ENCODE results near the gene NOX1. TPM values are rescaled to one million over a fixed set of nuclear protein-coding genes. Genes with fewer than 3 reads are reported as not detected.
"Not testable (repeated sequence)": the region's sequence is repeated elsewhere in the genome, so short reads cannot be mapped to it uniquely, and the experiment has no call there.

Gene NOX1
- total RNA-seq, 4 donors from 2014 or later: 0.31 TPM; not detected in 3

DNA sequence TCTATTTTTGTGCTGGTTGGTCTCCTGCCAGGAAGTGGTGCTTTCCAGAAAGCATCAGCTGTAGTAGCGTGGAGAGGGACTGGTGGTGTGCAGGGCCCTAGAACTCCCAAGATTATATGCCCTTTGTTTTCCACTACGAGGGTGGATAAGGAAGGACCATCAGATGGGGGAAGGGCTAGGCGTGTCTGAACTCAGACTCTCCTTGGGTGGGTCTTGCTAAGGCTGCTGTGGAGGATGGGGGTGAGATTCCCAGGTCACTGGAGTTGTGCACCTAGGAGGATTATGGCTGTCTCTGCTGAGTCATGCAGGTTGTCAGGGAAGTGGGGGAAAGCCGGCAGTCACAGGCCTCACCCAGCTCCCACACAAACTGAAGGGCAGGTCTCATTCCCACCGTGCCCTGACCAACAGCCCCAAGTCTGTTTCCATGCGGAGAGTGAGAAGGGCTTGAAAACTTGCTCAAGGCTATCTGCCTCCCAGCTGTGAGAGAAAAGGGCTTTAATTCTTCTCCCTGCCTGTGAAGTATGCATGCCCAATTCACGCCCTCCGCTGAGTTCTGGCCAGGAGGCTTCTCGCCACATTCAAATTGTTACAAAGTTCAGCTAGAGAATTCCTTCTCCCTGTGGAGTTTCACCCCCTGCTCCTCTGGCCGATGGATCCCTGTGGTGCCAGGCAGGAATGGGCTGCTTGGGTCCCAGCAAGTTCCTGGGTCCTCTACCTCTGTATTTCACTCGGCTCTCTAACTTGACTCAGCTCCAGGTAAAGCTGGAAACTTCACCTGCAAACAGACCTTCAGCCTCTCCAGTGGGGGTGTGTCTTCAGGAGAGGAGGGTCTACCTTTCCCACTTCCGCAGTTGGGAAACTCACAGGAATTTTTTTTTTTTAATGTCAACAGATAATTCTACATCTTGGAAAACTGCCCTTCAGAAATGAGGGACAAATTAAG is 61.7 kb downstream of the NOX1 start:
- 20 to 37% methylated on average over 1 to 3 of the region's 12 CpGs for WGBS, 2 donors (ENCODE audit: low coverage in 1 of 2)
- H3K4me3 ChIP-seq: no peak overlapping the region
- ATAC-seq: no peak
- H3K4me1 ChIP-seq: no peaks in the 10 kb centered on the region
- H3K27me3 ChIP-seq: peaks cover 15% of the 10 kb centered on the region
- no peaks in the 10 kb centered on the region for H3K36me3 ChIP-seq
- H3K9me3 ChIP-seq: no peaks in the 10 kb centered on the region
- H3K27ac ChIP-seq: no peak overlapping the region
- TF ChIP-seq CTCF (IDR thresholded peaks at IDR 0.05) (no peak), POLR2AphosphoS5 (IDR thresholded peaks at IDR 0.05) (no peak), EP300 (IDR thresholded peaks at IDR 0.05) (no peak), POLR2A (IDR thresholded peaks at IDR 0.05) (no peak)

DNA sequence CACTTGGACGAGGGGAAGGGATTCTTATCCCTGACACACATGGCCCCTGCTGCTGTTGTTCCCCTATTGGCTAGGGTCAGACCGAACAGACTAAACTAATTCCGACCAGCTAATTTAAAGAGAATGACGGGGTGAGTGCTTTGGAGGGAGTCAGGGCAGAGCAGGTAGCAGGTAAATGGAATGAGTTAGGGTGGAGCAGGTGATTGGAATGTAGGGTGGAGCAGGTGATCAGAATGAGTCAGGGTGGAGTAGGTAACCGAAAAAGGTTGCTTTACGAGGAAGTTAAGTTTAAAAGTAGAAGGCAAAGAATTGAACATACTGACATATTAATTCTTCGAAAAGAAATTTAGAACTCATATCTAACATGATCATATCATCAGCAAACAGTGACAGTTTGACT is 65.9 kb downstream of the NOX1 start:
- peaks cover 10% of the 10 kb centered on the region for H3K27me3 ChIP-seq
- WGBS, 2 donors (ENCODE audit: low coverage in 1 of 2): 90 to 100% methylated on average over 4 to 5 of the region's 7 CpGs
- not testable (repeated sequence) for H3K4me1 ChIP-seq, H3K9me3 ChIP-seq, H3K27ac ChIP-seq, ATAC-seq, H3K36me3 ChIP-seq, H3K4me3 ChIP-seq

DNA sequence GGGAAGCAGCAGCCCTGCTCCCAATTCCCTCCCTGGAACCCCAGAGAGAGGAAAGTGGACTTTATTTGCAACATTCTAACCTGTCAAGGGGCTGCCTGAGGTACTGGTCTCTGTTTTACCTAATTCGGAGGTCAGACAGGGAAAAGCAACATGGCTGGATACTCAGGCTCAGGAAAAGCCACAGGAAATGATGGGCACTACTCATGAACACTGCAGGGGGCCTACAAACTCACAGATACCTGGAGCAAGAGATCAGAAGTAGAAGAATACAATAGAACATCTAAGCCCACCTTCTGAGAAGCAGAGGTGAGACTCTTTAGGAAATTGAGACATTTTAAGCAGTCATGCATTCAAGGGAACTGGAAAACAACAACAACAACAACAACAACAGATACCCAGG is 69.4 kb downstream of the NOX1 start:
- Histone ChIP-seq H3K36me3 (no peaks in the 10 kb centered on the region), H3K27me3 (no peaks in the 10 kb centered on the region), H3K27ac (no peak overlapping the region), H3K4me3 (no peak overlapping the region), H3K9me3 (no peaks in the 10 kb centered on the region), H3K4me1 (no peaks in the 10 kb centered on the region)
- 40% methylated on average over 1 of the region's 1 CpG; no CpG with 5 or more reads in 1 of the 2 donors for WGBS, 2 donors (ENCODE audit: low coverage in 1 of 2)
- ATAC-seq: no peak
- TF ChIP-seq POLR2AphosphoS5 (IDR thresholded peaks at IDR 0.05) (no peak), POLR2A (IDR thresholded peaks at IDR 0.05) (no peak), CTCF (IDR thresholded peaks at IDR 0.05) (no peak), EP300 (IDR thresholded peaks at IDR 0.05) (no peak)

DNA sequence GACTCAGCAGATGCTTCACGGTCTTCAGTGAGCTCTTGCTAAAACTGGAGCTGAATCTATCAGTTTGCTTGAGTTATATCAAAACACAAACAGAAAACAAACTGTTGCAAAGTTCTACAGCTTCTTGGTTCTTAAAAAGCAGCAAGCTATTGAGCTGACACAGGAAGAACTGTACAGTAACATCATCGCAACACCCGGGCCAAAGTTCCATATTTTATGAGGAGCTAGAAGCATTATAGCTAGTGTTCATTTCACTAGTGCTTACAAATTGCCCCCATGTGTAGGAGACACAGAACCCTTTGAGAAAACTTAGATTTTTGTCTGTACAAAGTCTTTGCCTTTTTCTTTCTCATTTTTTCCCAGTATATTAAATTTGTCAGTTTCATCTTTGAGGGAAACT is 71.3 kb downstream of the NOX1 start:
- H3K27ac ChIP-seq: no peak overlapping the region
- H3K9me3 ChIP-seq: no peaks in the 10 kb centered on the region
- H3K27me3 ChIP-seq: no peaks in the 10 kb centered on the region
- WGBS, 2 donors (ENCODE audit: low coverage in 1 of 2): 71 to 77% methylated on average over 3 of the region's 3 CpGs
- no peaks in the 10 kb centered on the region for H3K36me3 ChIP-seq
- H3K4me3 ChIP-seq: no peak overlapping the region
- no peak for TF ChIP-seq CTCF (IDR thresholded peaks at IDR 0.05)
- TF ChIP-seq EP300 (IDR thresholded peaks at IDR 0.05): no peak
- no peak for TF ChIP-seq POLR2A (IDR thresholded peaks at IDR 0.05)
- TF ChIP-seq POLR2AphosphoS5 (IDR thresholded peaks at IDR 0.05): no peak
- no peaks in the 10 kb centered on the region for H3K4me1 ChIP-seq
- ATAC-seq: no peak

DNA sequence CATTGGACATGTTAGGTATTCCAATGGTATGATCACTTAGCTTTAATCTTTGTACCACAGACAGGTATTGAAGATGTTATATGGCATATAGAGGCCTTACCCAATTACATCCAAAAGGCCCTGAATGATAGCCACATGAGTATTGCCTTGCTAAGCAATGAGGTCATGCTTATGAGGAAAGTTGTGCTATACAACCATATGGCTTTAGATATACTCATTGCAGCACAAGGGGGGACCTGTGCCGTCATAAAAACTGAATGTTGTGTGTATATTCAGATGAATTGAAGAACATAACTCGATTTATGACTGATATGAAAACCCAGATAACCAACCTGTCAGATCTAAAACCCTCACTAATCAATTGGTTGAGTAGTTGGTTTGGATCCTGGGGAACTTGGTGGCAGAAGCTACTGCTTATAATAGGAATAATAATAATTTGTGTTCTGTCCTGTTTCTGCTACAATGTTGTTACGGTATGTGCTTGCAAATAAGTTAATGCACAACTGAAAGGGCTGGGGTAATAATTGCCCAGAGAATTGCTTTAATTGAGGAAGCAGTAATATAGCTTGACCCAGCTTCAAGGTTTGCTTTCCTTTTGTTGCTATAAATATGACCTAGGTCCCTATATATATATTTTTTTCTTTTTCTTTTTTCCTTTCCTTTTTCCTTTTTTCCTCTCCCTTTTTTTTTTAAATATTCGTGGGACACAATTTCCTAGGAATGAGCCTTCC is 75.5 kb downstream of the NOX1 start:
- TF ChIP-seq POLR2A (IDR thresholded peaks at IDR 0.05): no peak
- TF ChIP-seq CTCF (IDR thresholded peaks at IDR 0.05): no peak
- no peak for TF ChIP-seq EP300 (IDR thresholded peaks at IDR 0.05)
- TF ChIP-seq POLR2AphosphoS5 (IDR thresholded peaks at IDR 0.05): no peak
- 51 to 58% methylated on average over 2 to 3 of the region's 4 CpGs for WGBS, 2 donors (ENCODE audit: low coverage in 1 of 2)
- no peak overlapping the region for H3K4me3 ChIP-seq
- ATAC-seq: no peak
- H3K27ac ChIP-seq: no peak overlapping the region
- no peaks in the 10 kb centered on the region for H3K4me1 ChIP-seq
- H3K36me3 ChIP-seq: no peaks in the 10 kb centered on the region
- no peaks in the 10 kb centered on the region for H3K9me3 ChIP-seq
- no peaks in the 10 kb centered on the region for H3K27me3 ChIP-seq

Data from gastroesophageal sphincter (tissue), 4 donors.